HepG2 (cell line): ENCODE data around the gene DPH6. TPM values are rescaled to one million over a fixed set of nuclear protein-coding genes. Genes with fewer than 3 reads are reported as not detected.

Source experiments
- BCL6 ChIP-seq: IDR thresholded peaks from 2 replicates; pipeline ENCODE4 v1.6.1; 2016; ENCODE audit warnings: missing genetic modification reagents, missing compliant biosample characterization
- CEBPB ChIP-seq: IDR thresholded peaks from 2 replicates; pipeline ENCODE4 v1.6.1; 2011; ENCODE audit warnings: low read depth, low read length, improper control_type of control experiment, borderline replicate concordance
- CEBPG ChIP-seq: IDR thresholded peaks from 2 replicates; pipeline ENCODE4 v1.6.1; 2016
- DNMT3B ChIP-seq: conservative IDR thresholded peaks from 2 replicates; pipeline ENCODE4 v1.6.1; 2016; ENCODE audit warnings: missing biosample characterization, control low read depth
- MEIS2 ChIP-seq: sonication (generic); formaldehyde crosslinking; IDR thresholded peaks from 2 replicates; pipeline ENCODE4 v1.9.0; 2021; ENCODE audit warnings: mild to moderate bottlenecking, missing genetic modification reagents
- PCBP2 ChIP-seq: fragments of 200-400 bp; formaldehyde crosslinking; optimal IDR thresholded peaks from 2 replicates; pipeline ENCODE3; 2018; ENCODE audit warnings: low read length, low read depth; ENCODE audit not compliant: poor library complexity, severe bottlenecking
- PITX1 ChIP-seq: sonication (generic); formaldehyde crosslinking; IDR thresholded peaks from 2 replicates; pipeline ENCODE4 v1.5.1; 2020; ENCODE audit warnings: mild to moderate bottlenecking, missing genetic modification reagents
- RFX1 ChIP-seq: fragments of 450-650 bp; IDR thresholded peaks from 2 replicates; pipeline ENCODE4 v1.6.1; 2017
- RORA ChIP-seq: sonication (generic); formaldehyde crosslinking; IDR thresholded peaks from 2 replicates; pipeline ENCODE4 v1.5.0; 2020; ENCODE audit warnings: mild to moderate bottlenecking, missing genetic modification reagents, moderate library complexity
- SYNCRIP ChIP-seq: fragments of 200-400 bp; formaldehyde crosslinking; IDR thresholded peaks from 2 replicates; pipeline ENCODE4 v1.6.1; 2018; ENCODE audit warnings: mild to moderate bottlenecking, low read depth, low read length; ENCODE audit not compliant: insufficient read depth
- ZBTB1 ChIP-seq: sonication (generic); formaldehyde crosslinking; IDR thresholded peaks from 2 replicates; pipeline ENCODE4 v1.4.0; 2020; ENCODE audit warnings: missing genetic modification reagents, borderline replicate concordance
- ZNF143 ChIP-seq: sonication (generic); formaldehyde crosslinking; IDR thresholded peaks from 2 replicates; pipeline ENCODE4 v1.4.0; 2020; ENCODE audit warnings: missing genetic modification reagents
- ZNF883 ChIP-seq: sonication (generic); formaldehyde crosslinking; IDR thresholded peaks from 2 replicates; pipeline ENCODE4 v1.5.1; 2020; ENCODE audit warnings: mild to moderate bottlenecking, missing genetic modification reagents; ENCODE audit errors: not compliant biosample characterization
- polyA plus RNA-seq, 8 experiments: library from polyadenylated mRNA; depleted of rRNA in 3 of 8; stranded (reverse) in 7 of 8; unstranded in 1 of 8; fragments of >200 nt; fragmentation: Illumina TruSeq in 4 of 8; extraction: Trizol in 4 of 8; gene quantifications; 2 replicates each; pipeline versions ENCODE4 v1.2.1 to v1.2.3, GENCODE V29; 2011 to 2016; ENCODE audit warnings: low read depth in 4 of 8, missing spikeins in 1 of 8, mixed read lengths in 1 of 8; ENCODE audit not compliant: insufficient read depth in 1 of 8
- total RNA-seq, 5 experiments: library from RNA; depleted of rRNA; stranded (reverse); fragments of >200 nt; fragmentation: Illumina TruSeq; extraction: Trizol; gene quantifications; 2 replicates each; pipeline ENCODE4 v1.2.3, GENCODE V29; 2016; ENCODE audit warnings: low read depth in 1 of 5
- TF ChIP-seq, protein P1 (sequence below): IDR thresholded peaks from 2 replicates; pipeline ENCODE4 v1.6.1; 2016; ENCODE audit warnings: missing genetic modification reagents, missing compliant biosample characterization
- TF ChIP-seq, protein P2 (sequence below): sonication (generic); formaldehyde crosslinking; IDR thresholded peaks from 2 replicates; pipeline ENCODE4 v1.4.0; 2020; ENCODE audit warnings: mild to moderate bottlenecking, low read depth, missing genetic modification reagents

DPH6 gene
- total and polyA plus RNA-seq, 2 of the 13 experiments (the other 11 are each of a cell fraction or from before 2014, with no cell fraction given): 10.2 to 25.8 TPM

DNA sequence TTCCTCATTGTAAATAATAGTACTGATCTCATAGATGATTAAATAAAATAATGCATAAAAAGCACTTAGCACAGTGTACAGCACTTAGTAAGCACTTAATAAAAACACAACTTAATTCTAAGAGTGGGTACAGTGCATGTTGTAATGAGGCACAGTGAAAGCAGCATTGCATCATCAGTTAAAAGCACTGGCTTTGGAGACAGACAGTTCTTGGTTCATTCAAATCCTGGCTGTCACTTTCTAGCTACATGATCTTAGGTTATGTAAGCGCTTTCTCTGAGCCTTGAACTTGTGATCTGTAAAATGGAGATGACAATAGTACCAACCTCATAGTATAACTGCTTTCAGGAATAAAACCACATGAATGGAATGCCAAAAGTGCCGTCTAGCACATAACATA is 151.5 kb downstream of the DPH6 start (continued):
- TF ChIP-seq ZNF883 (CRISPR knock-in tag) (no peak), RORA (no peak), SYNCRIP (no peak), DNMT3B (no peak), CEBPG (CRISPR knock-in tag) (peak; percentile 58), RFX1 (no peak), PITX1 (CRISPR knock-in tag) (no peak), CEBPB (peak; percentile 83), ZNF143 (CRISPR knock-in tag) (no peak), PCBP2 (no peak), BCL6 (peak; percentile 56), ZBTB1 (no peak), MEIS2 (no peak)
- TF ChIP-seq, protein P1, sequence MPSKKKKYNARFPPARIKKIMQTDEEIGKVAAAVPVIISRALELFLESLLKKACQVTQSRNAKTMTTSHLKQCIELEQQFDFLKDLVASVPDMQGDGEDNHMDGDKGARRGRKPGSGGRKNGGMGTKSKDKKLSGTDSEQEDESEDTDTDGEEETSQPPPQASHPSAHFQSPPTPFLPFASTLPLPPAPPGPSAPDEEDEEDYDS (CRISPR knock-in tag): no peak
- TF ChIP-seq, protein P2, sequence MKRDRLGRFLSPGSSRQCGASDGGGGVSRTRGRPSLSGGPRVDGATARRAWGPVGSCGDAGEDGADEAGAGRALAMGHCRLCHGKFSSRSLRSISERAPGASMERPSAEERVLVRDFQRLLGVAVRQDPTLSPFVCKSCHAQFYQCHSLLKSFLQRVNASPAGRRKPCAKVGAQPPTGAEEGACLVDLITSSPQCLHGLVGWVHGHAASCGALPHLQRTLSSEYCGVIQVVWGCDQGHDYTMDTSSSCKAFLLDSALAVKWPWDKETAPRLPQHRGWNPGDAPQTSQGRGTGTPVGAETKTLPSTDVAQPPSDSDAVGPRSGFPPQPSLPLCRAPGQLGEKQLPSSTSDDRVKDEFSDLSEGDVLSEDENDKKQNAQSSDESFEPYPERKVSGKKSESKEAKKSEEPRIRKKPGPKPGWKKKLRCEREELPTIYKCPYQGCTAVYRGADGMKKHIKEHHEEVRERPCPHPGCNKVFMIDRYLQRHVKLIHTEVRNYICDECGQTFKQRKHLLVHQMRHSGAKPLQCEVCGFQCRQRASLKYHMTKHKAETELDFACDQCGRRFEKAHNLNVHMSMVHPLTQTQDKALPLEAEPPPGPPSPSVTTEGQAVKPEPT (CRISPR knock-in tag): no peak
- TF ChIP-seq, all 625 proteins: peak for 6
